Uterus (tissue), 4 donors: ENCODE measurements around the gene SELENOK. TPM values are rescaled to one million over a fixed set of nuclear protein-coding genes. Genes with fewer than 3 reads are reported as not detected.

ENCODE experiments used
- DNase-seq, 2 donors: peaks; one replicate each; pipeline ENCODE4 v3.0.0-alpha.2; 2019 to 2020
- H3K27ac ChIP-seq, 2 donors: fragments of 200-600 bp; sonication (generic); 1 replicate in 1 of 2; 2 replicates in 1 of 2; pipeline ENCODE4 v1.5.1; 2016 to 2018
- H3K27me3 ChIP-seq, 2 donors: fragments of 200-600 bp; sonication (generic); one replicate each; pipeline ENCODE4 v1.5.1; 2018 to 2019; ENCODE audit warnings: control low read depth in 1 of 2
- H3K36me3 ChIP-seq, 2 donors: fragments of 200-600 bp; sonication (generic); one replicate each; pipeline ENCODE4 v1.5.1; 2019; ENCODE audit warnings: control low read depth in 1 of 2
- H3K4me1 ChIP-seq, 2 donors: fragments of 200-600 bp; sonication (generic); one replicate each; pipeline ENCODE4 v1.5.1; 2018 to 2019; ENCODE audit warnings: control low read depth in 1 of 2
- H3K4me3 ChIP-seq, 2 donors: fragments of 200-600 bp; sonication (generic); 1 replicate in 1 of 2; 2 replicates in 1 of 2; pipeline ENCODE4 v1.5.1; 2018 to 2019; ENCODE audit warnings: mild to moderate bottlenecking in 1 of 2
- H3K9me3 ChIP-seq, 2 donors: fragments of 200-600 bp; sonication (generic); one replicate each; pipeline ENCODE4 v1.5.1; 2019; ENCODE audit warnings: control low read depth in 1 of 2
- CTCF ChIP-seq, 4 experiments: fragments of 200-600 bp in 2 of 4; fragments of 450-650 bp in 2 of 4; sonication (generic) in 2 of 4; IDR thresholded peaks; one replicate each; pipeline ENCODE4 v1.5.1; 2016 to 2019; ENCODE audit warnings: antibody characterized with exemption in 4 of 4, mild to moderate bottlenecking in 2 of 4, moderate library complexity in 1 of 4
- POLR2A ChIP-seq, 2 donors: fragments of 450-650 bp; IDR thresholded peaks; one replicate each; pipeline ENCODE4 v1.6.1; 2016; ENCODE audit warnings: antibody characterized with exemption in 2 of 2, mild to moderate bottlenecking in 1 of 2, moderate library complexity in 1 of 2
- intact Hi-C: fragments of 100-400 bp; cut with DNase I; formaldehyde crosslinking; loops from one replicate; pipeline ENCODE4 v1.15.1; 2023; ENCODE audit warnings: low total_unique reads
- total RNA-seq, 4 donors: library from RNA; depleted of rRNA in 3 of 4; stranded (reverse); fragments of >200 nt in 3 of 4; gene quantifications; one replicate each; pipeline versions ENCODE4 v1.1.0 to v1.2.4, GENCODE V29; 2014 to 2023
- donor health status: DM: yes; HTN: yes; CAD: no.

The SELENOK gene
- total RNA-seq, 4 donors from 2014 or later, result 15.3 to 132 (median 54.0) TPM

GRCh38 chr3:53846134-53846850 is 45.4 kb downstream of the SELENOK start, which contains the start of the genes CHDH and IL17RB:
TSS of gene CHDH (minus strand) at chr3:53846419. CDS start at chr3:53824008, 22,411 bp downstream.
TSS of gene IL17RB (plus strand) at chr3:53846568. CDS start at chr3:53846589, 21 bp downstream.
- Histone ChIP-seq H3K9me3 (no peaks in the 10 kb centered on the region), H3K27ac (peak within 1 kb of the TSS; percentile 59 to 87), H3K27me3 (no peaks in the 10 kb centered on the region), H3K36me3 (no peaks in the 10 kb centered on the region), H3K4me3 (peak within 1 kb of the TSS; percentile 24 to 71), H3K4me1 (peaks cover 0 to 3% of the 10 kb centered on the region in 2 donors)
- DNase-seq, result peak; percentile 51 to 69
- intact Hi-C loops, result no loop called here
- TF ChIP-seq CTCF (IDR thresholded peaks at IDR 0.05) (peak in 1 of 4 experiments; percentile 19), POLR2A (IDR thresholded peaks at IDR 0.05) (peak in 1 of 2 donors; percentile 63)

- Histone ChIP-seq H3K27ac (peak overlapping the region; percentile 59 to 87), H3K4me3 (peak overlapping the region; percentile 24 to 71), H3K4me1 (peaks cover 0 to 3% of the 10 kb centered on the region in 2 donors), H3K27me3 (no peaks in the 10 kb centered on the region), H3K36me3 (no peaks in the 10 kb centered on the region), H3K9me3 (no peaks in the 10 kb centered on the region)
- TF ChIP-seq POLR2A (IDR thresholded peaks at IDR 0.05), result no peak
- peak in 1 of 4 experiments; percentile 1 for TF ChIP-seq CTCF (IDR thresholded peaks at IDR 0.05)
- no peak for DNase-seq
- intact Hi-C loops, result no loop called here
These were observed 45.9 kb downstream of the SELENOK start for GRCh38 chr3:53845881-53846133.

- peak overlapping the region; percentile 59 to 87 for H3K27ac ChIP-seq
- H3K36me3 ChIP-seq, result no peaks in the 10 kb centered on the region
- peak in 3 of 4 experiments; percentile 19 to 40 (median 21) for TF ChIP-seq CTCF (IDR thresholded peaks at IDR 0.05)
- TF ChIP-seq POLR2A (IDR thresholded peaks at IDR 0.05), result no peak
- H3K4me3 ChIP-seq, result peak overlapping the region; percentile 24 to 71
- H3K9me3 ChIP-seq, result no peaks in the 10 kb centered on the region
- intact Hi-C loops, result no loop called here
- peak; percentile 56 to 67 for DNase-seq
- peaks cover 0 to 3% of the 10 kb centered on the region in 2 donors for H3K4me1 ChIP-seq
- H3K27me3 ChIP-seq, result no peaks in the 10 kb centered on the region
These were observed 46.4 kb downstream of the SELENOK start for GRCh38 chr3:53845103-53845880.

GRCh38 chr3:53844262-53845102 is 47.2 kb downstream of the SELENOK start:
- Histone ChIP-seq H3K36me3 (no peaks in the 10 kb centered on the region), H3K9me3 (no peaks in the 10 kb centered on the region), H3K27ac (peak overlapping the region in 1 of 2 donors; percentile 87), H3K27me3 (no peaks in the 10 kb centered on the region), H3K4me1 (peaks cover 0 to 3% of the 10 kb centered on the region in 2 donors), H3K4me3 (no peak overlapping the region)
- TF ChIP-seq POLR2A (IDR thresholded peaks at IDR 0.05), result no peak
- TF ChIP-seq CTCF (IDR thresholded peaks at IDR 0.05), result no peak
- no peak for DNase-seq
- intact Hi-C loops, result no loop called here
